ENCODE results near the gene CCSAP.

DNA sequence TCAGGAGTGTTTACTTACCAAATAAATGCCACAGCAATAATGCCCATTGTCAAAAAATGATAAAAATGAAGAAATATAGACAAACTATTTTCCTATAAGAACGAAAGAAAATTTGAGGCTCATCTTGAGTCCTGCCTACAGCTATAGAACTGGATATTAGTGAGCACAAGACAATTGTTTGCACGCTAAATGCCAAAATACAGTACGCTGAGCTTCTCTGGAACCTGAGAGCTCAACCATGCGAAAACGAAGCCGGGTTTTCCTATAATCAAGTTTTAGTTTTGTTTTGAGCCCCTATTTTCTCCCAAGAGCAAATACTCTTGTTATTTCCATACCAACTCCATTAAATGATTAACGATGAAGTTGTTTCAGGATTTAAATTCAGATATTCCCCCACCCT lies 42.0 kb upstream of the CCSAP start:
- TF ChIP-seq CTCF (IDR thresholded peaks at IDR 0.05) (no peak), EP300 (IDR thresholded peaks at IDR 0.05) (no peak), POLR2A (IDR thresholded peaks at IDR 0.05) (no peak)
